GM04504 (cell line): ENCODE measurements around the gene SDCCAG8.

Experiments
- DNase-seq: peaks from one replicate; pipeline ENCODE4 v3.0.0-alpha.2; 2012; ENCODE audit warnings: low read depth

SDCCAG8 gene

DNA sequence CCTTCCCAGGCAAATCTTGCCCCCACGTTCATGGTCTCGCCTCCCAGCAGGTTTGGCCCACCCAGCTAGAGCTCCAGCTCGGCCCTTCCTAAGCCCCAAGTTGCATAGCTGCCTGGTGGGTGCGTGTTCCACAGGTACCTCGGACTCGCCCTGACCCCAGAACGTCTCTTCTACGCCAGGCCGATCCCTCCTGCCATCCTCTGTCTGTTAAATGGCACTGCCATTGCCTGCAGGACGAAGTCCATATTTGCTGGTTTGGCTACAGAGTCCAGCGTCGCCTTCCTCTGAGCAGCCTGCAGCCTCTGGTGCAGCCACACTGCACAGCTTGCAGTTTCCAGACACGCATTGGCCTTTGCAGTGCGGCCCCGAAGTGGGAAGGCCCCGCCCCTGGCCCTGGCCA lies 228.1 kb downstream of the SDCCAG8 start:
- DNase-seq: no peak

DNA sequence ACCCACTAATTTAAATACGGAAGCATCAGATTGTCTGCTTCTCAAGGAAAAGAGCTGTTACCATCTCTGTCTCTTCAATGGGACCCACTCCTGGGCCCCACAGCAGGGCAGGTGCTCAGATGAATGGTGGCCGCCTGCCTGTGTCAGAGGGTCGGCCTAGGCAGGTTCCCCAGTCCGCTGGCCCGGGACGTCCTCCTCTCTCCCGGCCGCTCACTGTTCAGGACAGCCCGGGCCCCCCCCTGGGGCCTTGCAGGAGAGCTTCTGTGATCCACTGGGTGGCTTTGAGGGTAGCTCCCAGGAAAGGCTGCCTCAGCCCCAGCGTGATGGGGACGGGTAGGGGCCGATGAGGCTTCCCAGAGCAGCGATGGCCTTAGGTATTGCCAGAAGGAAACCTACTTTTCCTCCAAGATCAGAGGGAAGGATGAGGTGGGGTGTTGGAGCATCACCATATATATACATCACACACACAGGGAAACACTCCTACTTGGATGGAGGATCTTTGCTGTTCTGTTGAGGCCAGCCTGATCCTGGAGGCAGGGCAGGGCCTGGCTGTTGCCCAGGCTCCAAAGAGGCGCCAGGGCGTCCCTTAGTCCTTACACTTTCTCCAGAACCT lies 231.3 kb downstream of the SDCCAG8 start:
- DNase-seq: no peak

DNA sequence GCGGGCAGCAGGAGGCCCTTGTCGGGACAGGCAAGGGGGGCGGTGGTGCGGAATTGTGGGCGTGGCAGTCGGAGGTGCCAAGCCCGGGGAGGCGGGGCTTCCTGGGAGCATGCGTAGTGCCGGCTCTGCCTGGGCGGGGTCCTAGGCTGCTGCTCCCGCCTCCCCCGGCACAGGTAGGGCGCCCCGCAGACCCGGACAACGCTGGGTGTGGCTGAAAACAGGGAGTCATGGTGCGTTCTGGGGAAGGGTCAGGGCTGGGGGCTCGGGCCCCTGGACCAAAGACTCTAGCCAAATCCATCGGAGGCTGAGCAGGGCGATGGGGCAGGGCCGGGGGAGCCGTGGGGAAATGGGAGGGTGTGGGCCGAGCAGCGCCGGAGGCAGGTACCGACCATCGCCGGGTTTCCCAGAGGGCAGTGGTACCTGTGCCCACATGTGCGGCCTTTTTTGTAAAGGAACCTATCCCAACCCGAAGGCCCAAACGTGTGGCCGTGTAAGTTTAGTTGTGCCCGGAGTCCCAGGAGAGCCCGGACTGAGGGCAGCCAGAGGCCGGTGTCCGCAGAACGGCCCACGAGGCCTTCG lies 231.9 kb downstream of the SDCCAG8 start:
- no peak for DNase-seq

DNA sequence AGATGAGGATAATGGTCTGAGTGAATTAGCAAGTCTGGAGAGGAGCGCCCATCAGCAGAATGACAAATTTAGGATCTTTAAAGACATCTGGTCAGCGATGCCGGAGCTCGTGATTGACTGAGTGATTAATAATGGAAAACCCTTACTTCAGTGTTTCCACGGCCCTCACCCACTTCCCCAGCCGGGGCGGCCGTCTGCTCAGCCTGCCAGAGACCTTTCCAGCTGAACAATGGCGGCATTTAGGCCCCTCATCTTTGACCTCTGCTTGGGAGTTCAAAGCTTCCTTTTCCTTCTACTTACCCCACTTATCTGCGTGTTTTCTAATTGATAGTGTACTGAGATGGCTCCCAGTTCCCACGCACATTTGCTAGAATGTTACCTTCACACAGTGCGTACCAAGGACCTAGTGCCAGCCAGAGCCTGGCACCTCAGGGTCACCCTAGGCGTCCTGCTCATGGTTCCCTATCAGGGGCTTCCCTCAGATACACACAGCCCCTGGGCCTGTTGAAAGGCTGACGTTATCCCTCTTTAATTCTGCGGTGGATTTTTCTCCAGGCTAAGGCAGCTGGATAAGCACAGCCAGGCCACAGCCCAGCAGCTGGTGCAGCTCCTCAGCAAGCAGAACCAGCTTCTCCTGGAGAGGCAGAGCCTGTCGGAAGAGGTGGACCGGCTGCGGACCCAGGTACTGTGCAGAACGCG lies 232.8 kb downstream of the SDCCAG8 start:
- no peak for DNase-seq

DNA sequence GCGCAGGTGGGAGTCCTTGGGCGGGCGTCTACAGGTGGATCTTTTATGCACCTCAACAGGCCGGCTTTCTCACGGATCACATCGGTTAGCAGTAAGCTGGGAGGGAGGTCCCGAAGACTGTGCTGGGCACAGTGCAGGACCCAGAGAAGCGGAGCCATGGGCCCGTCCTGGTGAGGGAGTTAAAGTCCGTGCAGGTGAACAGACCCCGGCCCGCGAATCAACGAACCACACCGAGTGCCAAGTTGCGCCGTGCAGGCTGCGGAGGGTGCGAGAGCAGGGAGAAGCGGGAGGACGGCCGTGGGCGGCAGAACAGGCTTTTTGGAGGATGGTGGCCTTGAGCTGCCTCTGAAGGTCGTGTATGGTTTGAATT lies 233.3 kb downstream of the SDCCAG8 start:
- no peak for DNase-seq

DNA sequence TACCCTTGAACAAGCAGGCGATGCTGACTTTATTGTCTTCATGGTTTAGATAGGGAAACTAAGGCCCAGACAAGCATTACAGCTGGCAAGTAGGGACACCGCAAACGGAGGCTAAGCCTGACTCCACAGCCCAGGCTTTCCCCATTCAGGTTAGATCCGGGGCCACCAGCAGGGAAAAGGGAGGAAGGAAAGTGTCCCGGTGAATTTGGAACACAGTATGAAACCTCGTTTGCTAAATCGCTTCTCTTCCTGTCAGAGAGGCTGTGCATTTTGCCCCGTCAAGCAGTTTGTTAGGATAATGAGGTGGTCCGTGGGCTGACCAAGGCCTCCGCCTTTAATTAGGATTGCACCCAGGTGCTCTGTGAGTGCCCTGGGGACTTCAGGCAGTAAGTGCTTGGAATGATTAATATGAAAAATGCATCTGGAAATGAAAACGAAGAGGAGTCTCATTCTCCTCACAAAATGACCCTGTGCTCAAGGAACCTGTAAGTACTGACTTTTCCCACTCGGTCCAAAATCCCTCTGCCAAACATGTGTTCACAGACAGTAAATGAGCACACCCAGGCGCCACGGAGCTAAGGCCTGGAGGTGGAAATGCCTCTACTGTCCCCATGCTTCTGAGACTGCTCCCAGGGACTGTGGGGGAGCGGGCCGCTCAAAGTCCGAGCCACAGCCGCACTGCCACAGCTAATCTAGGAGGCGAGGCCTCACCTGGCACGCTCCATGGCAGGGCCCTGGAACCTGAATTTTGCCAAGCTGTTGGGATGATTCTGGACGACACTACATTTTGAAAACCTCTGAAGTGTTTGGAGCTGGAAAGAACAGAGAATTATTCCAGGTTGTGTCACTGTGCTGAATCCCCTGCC lies 234.1 kb downstream of the SDCCAG8 start:
- DNase-seq: no peak

DNA sequence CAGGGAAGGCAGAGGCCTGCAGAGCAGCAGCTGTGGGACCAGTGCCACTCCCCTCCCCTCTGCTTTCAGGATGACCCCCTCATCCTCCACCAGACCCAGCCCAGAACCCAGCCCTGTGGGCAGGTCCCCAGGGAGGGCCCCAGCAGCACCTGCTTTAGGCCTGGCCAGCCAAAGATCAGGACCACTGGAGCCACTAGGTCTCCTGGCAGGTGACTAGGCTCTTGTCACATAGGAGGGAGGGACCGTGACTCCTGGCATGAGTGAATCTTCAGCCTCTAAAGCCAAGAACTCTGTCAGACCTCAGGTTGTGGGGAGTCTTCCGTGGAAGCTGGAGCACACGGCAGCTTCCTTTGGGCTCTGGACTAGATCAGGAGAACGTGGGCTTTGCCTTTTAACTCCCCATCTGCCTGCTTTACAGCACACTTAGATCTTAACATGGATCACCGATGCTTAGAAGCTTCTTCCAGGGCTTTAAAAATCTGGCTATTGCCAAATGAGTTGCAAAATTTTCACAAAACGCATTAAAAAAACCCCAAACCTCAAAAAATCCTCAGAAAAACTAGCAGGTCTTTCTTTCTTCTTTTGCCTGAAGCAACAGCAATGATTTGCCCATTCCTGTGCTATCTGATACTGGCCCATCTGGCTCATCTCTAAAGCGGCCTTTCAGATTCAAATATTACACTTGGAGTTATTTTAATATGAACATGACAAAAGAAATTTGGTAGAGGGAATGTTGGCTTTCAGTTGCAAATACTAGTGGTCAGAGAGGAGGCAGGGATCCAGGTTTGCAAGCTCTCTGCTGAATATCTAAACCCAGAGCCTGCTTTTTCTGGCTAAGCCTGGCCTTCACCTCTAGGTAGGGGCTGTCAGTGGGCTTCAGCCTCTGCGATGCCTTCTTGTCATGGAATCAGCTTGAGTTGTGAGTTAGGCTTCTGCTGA lies 235.2 kb downstream of the SDCCAG8 start:
- DNase-seq: peak; percentile 66

DNA sequence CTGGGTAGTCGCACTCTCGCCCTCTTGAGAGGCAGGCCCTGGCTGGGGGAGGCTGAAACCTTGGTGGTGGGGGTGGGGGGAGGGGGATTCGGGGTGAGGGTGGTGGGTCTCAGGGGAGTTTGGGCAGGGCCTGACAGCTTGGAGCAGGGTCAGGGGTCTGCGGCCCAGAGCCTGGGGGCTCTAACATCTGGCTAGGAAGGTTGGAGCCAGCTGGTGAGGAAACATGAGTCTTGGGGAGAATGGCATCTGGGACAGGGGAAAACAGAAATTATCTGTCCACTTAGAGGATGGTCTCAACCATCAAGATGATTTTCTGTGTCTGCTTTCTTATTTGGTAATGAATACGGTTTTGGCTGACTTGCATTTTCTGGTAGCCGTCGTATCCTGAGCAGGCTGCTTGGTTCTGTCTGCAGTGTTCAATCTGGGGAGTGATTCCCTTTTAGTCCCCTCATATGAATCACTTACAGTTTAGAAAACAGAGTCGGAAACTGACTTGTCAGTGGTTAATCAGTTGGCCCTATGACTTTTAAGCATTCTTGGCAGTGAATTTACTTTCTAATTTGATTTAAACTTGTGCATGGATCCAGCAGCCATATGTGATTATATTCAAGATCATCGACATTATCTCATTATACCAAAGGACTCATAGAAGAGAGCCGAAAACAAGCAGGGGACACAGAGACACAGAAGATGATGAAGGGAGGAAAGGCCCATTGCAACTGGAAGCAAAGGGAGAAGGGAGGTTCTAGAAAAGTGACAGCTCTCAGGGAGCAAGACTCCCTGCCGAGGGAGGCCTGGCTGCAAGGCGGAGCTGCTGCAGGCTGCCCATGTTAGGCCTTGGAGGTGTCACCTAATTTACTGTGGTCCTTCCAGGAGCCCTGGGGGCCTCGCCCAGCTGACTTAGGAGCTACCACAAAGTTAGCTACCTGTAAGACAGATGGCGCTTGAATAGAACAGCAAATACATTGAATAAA lies 237.6 kb downstream of the SDCCAG8 start:
- no peak for DNase-seq

DNA sequence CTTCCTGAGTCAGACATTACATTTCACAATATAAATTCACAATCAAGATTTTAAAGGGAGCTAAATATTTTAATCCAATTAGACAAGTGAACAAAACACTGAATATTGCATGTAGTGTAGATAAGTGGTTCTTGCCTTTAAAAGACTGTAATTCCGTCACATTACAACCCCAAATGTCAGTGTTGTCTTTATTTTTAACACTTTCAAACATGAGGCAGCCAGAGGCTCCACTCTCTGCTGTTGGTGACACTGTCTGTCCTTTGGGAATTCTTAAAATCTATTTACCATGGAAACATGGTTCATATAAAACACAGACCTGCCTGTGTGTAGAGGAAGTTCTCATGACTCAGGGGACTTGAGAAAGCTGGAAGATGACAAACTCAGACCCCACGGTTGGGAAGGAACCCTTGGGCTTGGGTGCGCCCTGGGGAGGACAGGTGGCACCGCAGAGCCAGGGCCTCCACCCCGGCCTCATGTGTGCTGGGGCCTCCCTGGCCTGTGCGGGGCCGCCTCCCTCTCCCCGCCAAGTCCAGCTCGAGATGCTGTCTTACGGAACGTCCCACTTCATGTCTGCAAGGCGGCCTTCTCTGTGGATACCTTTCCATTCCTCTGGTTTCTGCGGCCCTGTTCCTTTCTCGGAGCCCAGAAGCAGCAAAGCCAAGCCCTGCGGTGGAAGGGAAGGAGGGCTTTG lies 239.0 kb downstream of the SDCCAG8 start:
- no peak for DNase-seq

DNA sequence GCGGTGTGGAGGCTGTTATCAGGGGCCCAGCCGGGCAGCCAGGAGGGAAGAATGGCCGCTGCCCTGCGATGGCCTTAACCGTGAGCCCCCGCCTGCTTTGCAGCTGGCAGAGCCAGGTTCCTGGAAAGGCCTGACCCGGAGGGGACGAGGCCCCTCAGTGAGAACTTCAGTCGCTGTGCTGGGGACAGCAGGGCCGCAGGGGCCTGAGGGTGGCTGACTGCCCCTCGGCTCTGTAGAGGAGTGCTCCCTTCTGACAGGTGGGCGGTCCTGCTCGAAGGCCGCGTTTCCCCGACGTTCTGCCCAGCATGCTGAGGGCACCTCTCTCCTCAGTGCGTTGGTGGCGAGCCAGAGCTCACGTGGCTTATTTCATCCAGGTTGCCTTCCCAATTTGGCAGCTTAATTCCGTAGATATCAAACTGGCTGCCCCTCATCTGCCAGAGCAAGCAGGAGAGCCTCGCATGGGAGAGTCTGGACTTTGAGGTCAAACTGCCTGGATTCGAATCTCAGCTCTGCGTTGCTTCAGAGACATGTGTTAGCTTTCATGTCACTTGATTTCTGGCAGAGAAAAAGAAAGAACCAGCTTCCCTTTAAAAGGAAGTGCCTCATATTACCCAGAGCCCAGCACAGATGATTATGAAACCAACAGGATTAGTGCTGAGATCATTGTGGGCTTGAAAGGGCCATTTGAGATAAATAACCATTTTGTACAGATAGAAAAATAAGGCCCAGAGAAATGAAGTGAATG lies 239.8 kb downstream of the SDCCAG8 start:
- DNase-seq: peak; percentile 57

DNA sequence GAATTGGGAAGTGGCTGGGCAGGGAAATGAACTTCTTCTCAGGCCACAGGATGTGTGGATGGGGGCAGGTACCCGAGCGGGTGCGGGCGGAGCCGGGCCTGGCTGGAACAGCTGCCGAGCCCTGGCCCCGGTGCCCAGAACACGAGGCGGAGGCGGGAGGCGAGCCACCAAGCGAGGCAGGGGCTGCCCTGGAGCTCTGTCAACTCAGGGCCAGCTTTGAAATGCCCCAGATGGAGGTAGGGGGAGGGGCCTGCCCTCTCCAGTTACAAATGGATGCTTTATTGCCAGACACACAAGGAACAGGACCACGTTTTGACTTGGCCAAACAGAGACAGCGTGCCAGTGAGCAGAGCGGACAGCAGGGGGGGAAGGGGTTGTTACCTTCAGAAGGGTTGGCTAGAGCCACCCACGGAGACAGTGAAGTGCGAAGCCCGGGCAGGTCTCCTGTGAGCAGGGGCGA lies 240.4 kb downstream of the SDCCAG8 start:
- DNase-seq: no peak

DNA sequence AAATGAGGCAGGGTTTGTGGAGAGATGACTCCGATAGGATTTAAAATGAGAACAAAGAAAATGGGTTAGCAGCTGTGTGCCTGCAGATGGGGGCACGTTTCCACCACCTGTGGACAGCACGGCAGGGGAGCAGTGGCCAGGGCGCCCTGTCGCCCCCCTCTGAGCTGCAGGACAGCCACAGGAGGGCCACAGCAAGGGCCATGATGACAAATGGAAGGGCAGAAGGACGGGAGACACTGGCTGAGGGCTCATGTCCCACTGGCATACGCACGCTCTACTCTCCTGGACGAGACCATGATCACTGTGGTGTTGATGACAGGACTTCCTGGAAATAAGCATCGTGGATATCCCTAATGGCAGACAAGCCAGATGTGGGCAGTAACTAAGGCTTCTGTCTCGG lies 241.0 kb downstream of the SDCCAG8 start:
- no peak for DNase-seq

DNA sequence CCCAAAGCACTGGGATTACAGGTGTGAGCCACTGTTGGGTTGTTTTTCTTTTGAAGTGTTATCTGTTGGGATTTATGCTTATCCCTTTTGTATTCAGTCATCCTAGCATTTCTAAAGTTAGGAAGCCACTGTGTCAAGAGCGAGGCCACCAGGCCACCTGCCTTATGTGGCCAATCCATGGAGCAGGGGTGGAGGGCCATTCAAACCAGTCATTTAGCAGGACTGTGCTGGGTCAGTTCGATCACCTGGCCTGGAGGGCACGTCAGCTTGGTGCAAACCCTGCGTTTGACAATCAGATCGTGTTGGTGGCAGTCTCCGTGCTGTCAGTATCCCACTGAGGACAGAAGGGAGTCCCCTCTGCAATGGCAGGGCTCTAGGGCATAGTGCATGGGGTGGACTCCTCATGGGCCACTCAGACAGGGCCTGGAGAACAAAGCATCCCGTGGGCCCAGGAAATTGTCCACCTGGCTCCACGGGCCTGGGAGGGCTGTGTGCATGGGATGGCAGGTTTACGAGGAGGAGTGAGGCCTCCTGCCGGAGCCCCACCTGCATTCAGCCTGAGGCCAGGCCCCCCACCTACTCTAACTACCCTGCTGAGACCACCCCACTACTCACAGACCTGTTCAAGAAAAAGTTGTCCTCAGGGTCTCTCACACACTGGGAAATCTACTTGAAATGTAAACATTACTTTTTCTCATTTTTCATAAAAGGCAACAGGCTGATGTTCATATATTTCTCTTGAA lies 242.3 kb downstream of the SDCCAG8 start:
- no peak for DNase-seq

DNA sequence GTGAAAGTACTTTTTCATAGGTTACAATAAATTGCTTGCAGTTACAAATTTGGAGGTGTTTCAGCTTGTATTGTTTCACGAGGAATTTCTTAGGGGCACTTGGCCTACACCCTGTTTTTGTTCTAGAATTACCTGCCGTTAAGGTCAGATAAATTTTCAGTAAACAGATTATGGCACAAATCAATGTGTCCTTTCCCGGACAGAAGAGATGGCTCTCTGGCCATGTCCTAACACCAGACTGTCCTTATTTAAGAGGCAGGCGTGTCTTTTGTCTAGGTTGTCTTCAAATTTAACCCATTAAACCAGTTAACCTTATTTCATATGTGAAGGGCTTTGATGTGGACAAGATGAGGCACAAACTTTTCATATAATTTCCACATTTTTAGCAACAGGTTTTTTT lies 243.4 kb downstream of the SDCCAG8 start:
- DNase-seq: no peak

DNA sequence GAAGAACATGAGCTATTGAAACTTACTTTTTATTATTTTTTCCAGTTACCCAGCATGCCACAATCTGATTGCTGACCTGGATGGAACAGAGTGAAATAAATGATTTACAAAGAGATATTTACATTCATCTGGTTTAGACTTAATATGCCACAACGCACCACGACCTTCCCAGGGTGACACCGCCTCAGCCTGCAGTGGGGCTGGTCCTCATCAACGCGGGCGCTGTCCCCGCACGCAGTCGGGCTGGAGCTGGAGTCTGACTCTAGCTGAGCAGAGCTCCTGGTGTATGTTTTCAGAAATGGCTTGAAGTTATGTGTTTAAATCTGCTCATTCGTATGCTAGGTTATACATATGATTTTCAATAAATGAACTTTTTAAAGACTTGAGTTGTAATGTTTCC lies 243.9 kb downstream of the SDCCAG8 start:
- DNase-seq: no peak

DNA sequence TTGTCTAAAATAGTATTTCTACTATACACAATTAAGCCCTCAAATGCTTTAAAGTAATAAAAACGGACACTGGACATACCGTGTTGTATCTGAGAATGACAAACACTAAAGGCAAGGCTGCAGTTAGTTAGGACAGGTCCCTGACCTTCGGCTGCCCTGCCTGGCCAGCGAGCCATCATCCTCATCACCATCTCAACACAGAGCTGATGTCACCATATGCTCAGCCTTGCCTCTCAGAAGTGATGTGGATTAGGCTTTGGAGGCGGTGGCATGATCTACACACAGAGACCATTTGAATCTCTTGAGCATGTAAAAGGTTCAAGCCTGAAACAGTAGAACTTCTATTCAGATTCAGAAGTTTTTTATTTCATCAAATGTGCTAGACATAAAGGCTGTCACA lies 244.7 kb downstream of the SDCCAG8 start:
- DNase-seq: no peak

DNA sequence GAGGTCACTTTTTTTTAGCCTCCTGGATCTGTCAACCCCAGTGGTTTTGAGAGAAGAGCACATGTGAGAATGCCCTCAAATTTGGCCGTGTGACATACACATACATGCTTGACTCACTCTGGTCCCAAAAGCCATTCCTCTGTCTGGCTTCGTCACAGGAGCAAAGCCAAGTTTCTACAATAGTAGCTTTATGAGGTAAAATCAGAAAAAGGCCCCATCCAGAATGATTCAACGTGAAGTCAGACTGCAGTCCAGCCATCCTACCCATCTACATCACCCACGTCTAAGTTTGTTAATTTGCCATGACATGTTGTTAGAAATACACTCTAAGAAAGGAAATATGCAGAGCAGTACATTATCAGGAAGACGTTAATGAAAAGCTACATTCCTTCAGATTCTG lies 245.2 kb downstream of the SDCCAG8 start:
- DNase-seq: peak; percentile 57

DNA sequence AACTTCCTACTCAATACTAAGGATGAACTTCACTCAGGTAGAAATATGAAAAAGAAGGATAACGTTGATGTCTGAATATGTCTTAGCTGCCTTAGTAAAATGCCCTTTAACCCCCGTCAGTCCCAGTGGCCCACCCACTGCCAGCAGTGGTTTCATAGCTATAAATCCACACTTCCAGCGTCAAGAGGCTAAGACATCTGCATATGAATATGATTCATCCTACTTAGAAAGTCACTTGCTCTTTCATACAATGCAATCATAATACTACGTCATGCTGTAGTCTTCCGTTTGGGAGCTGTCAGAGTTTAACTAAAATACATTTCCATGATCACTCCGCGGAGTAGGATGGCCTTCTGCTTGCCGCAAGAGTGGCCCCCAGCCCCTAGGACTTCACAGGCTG lies 247.3 kb downstream of the SDCCAG8 start:
- no peak for DNase-seq
